ENCODE results near the gene SPSB1.
"Not testable (repeated sequence)": the region's sequence is repeated elsewhere in the genome, so short reads cannot be mapped to it uniquely, and the experiment has no call there.

Gene SPSB1

DNA sequence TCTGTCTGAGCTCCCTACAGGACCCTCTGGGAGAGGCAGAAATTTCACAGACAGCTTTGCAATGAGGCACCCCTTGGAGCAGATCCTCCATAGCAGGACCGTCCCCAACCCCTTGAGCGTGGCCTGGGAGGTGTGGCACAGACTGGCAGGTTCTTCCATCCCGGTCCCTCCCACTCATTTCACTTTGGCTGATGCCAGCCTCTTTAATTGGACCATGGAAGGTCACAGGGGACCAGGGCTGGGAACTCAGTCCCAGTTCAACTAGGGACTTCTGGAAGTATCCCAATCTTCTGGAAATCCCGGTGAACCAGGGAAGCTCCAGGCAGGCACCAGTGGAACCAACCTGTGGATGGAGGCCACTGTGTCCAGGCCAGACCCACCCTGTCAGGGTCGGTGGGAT, 83.7 kb downstream of the SPSB1 start:
- no peaks in the 10 kb centered on the region for H3K9me3 Mint-ChIP-seq
- no peak for ATAC-seq
- no peak overlapping the region for H3K27ac Mint-ChIP-seq
- H3K4me3 Mint-ChIP-seq = no peak overlapping the region
- no peaks in the 10 kb centered on the region for H3K4me1 Mint-ChIP-seq
- H3K27me3 Mint-ChIP-seq = no peaks in the 10 kb centered on the region
- no peaks in the 10 kb centered on the region for H3K36me3 Mint-ChIP-seq

DNA sequence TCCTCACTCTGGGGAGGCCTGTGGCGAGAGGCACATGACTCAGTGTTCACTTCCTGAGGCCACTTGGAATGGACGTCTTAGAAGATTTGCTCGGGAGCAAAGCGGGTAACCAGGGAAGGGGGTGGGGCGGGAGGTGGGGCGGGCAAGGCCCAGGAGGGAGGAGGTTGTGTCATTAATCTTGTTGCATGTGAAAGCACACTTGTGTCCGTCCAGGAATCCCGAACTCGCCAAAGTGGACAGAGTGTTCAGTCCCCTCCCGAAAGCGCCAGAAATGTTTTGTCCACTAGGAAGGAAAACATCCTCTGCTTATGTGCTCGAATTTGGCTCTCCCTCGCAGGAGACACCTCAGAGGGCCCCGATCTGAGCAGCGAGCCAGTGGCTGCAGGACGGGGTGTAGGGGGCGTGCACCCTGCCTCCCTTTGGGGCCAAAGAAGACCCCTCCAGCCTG, 84.2 kb downstream of the SPSB1 start:
- no peak for ATAC-seq
- no peaks in the 10 kb centered on the region for H3K36me3 Mint-ChIP-seq
- H3K4me3 Mint-ChIP-seq = no peak overlapping the region
- H3K9me3 Mint-ChIP-seq = no peaks in the 10 kb centered on the region
- H3K27me3 Mint-ChIP-seq = no peaks in the 10 kb centered on the region
- H3K4me1 Mint-ChIP-seq = no peaks in the 10 kb centered on the region
- no peak overlapping the region for H3K27ac Mint-ChIP-seq

- no peak for ATAC-seq
- Mint-ChIP-seq H3K4me3 (no peak overlapping the region), H3K9me3 (no peaks in the 10 kb centered on the region), H3K27ac (no peak overlapping the region), H3K4me1 (no peaks in the 10 kb centered on the region), H3K27me3 (no peaks in the 10 kb centered on the region), H3K36me3 (no peaks in the 10 kb centered on the region)
Measured at GRCh38 chr1:9378801-9379200, 86.1 kb downstream of the SPSB1 start.

DNA sequence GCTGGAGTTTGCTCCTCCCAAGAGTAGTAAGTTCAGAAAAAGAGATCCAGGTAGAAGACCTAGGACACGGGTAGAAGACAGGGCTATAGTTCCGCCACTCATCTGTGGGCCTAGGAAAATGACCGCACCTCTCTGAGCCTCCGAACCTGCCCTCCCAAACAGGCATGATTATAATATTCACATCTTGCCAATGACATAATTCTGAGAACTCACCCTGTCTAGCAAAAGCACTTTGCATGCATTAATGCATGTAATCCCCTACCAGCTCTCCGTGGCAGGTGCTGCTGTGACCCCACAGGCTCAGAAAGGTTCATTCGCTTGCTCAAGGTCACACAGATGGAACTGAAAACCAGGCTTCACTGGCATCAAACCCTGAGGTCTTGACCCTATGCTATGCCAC, 88.0 kb downstream of the SPSB1 start:
- Mint-ChIP-seq H3K36me3 (no peaks in the 10 kb centered on the region), H3K4me1 (no peaks in the 10 kb centered on the region), H3K9me3 (no peaks in the 10 kb centered on the region), H3K27me3 (peaks cover 4% of the 10 kb centered on the region), H3K27ac (no peak overlapping the region), H3K4me3 (no peak overlapping the region)
- ATAC-seq = no peak

GRCh38 chr1:9382643-9383491, 90.2 kb downstream of the SPSB1 start:
- H3K27me3 Mint-ChIP-seq = peaks cover 26% of the 10 kb centered on the region
- no peaks in the 10 kb centered on the region for H3K36me3 Mint-ChIP-seq
- no peak overlapping the region for H3K27ac Mint-ChIP-seq
- no peak overlapping the region for H3K4me3 Mint-ChIP-seq
- H3K4me1 Mint-ChIP-seq = peaks cover 6% of the 10 kb centered on the region
- no peak for ATAC-seq
- no peaks in the 10 kb centered on the region for H3K9me3 Mint-ChIP-seq

- Mint-ChIP-seq H3K27ac (no peak overlapping the region), H3K36me3 (no peaks in the 10 kb centered on the region), H3K4me1 (peaks cover 6% of the 10 kb centered on the region), H3K4me3 (no peak overlapping the region), H3K27me3 (peaks cover 34% of the 10 kb centered on the region), H3K9me3 (no peaks in the 10 kb centered on the region)
- no peak for ATAC-seq
Measured at GRCh38 chr1:9384128-9384527, 91.4 kb downstream of the SPSB1 start.

- Mint-ChIP-seq H3K27me3 (peaks cover 35% of the 10 kb centered on the region), H3K27ac (no peak overlapping the region), H3K4me1 (peaks cover 8% of the 10 kb centered on the region), H3K36me3 (no peaks in the 10 kb centered on the region), H3K4me3 (no peak overlapping the region), H3K9me3 (no peaks in the 10 kb centered on the region)
- no peak for ATAC-seq
Measured at GRCh38 chr1:9384751-9385245, 92.1 kb downstream of the SPSB1 start.

GRCh38 chr1:9385392-9385791, 92.7 kb downstream of the SPSB1 start:
- not testable (repeated sequence) for H3K36me3 Mint-ChIP-seq, H3K4me1 Mint-ChIP-seq, H3K27ac Mint-ChIP-seq, H3K4me3 Mint-ChIP-seq, H3K9me3 Mint-ChIP-seq, ATAC-seq
- peaks cover 35% of the 10 kb centered on the region for H3K27me3 Mint-ChIP-seq

GRCh38 chr1:9385801-9386573, 93.3 kb downstream of the SPSB1 start:
- Mint-ChIP-seq H3K27ac (no peak overlapping the region), H3K4me1 (peaks cover 10% of the 10 kb centered on the region), H3K4me3 (no peak overlapping the region), H3K36me3 (no peaks in the 10 kb centered on the region), H3K27me3 (peaks cover 35% of the 10 kb centered on the region), H3K9me3 (no peaks in the 10 kb centered on the region)
- ATAC-seq = peak; percentile 65

DNA sequence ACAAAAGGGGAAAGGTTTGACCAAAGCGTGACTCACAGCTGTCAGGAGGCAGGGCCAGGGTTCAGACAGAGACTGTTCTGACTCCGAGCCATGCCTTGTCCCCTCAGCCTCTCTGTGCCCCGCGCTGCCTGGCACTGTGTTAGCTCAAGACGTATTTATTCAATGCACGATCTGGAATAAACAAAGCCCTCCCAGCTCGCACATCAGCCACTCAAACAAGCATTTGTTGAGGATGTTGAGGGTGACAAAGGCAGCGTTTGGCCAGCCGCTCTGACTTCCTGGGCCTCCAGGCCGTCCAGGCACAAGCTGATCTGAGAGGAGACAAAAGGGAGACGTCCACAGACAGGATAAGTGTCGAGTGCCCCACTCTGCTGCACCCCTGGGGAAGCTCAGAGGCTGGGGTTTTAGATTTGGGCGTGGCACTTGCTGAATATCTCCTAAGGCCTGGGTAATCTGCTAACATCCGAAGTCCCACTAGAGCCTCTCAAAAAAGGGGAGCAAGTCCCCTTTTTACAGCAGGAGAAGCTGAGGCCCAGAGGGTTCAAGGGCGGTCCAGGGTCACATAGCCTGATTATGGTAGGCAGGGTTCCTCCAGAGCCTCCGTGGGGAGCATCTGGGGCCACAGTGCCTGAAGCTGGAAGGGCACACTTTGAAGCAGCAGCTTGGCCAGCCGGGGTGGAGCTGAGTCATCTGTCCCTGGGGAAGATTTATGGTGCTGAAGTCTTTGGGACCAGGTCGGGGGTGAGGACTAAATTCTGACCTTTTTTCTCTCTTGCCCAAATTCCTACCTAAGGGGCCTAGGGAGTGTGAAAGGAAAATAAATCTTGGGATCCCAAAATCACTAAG, 95.9 kb downstream of the SPSB1 start:
- H3K4me1 Mint-ChIP-seq = peaks cover 15% of the 10 kb centered on the region
- H3K36me3 Mint-ChIP-seq = no peaks in the 10 kb centered on the region
- peaks cover 42% of the 10 kb centered on the region for H3K27me3 Mint-ChIP-seq
- no peaks in the 10 kb centered on the region for H3K9me3 Mint-ChIP-seq
- H3K4me3 Mint-ChIP-seq = no peak overlapping the region
- peak; percentile 40 for ATAC-seq
- H3K27ac Mint-ChIP-seq = no peak overlapping the region

DNA sequence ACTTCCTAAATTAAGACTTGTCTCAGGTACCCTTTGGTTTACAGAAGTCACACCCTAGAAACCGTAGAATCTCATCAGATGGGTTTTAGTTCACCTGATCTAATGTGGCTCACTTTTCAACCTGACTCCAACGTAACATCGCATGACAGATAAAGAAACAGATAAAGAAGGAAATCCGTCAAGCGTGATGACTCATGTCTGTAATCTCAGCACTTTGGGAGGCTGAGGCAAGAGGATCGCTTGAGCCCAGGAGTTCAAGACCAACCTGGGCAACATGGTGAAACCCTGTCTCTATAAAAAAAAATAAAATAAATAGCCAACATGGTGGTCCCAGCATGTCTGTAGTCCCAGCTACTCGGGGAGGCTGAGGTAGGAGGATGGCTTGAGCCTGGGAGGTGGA, 97.3 kb downstream of the SPSB1 start:
- ATAC-seq = no peak
- Mint-ChIP-seq H3K36me3 (no peaks in the 10 kb centered on the region), H3K4me1 (peaks cover 16% of the 10 kb centered on the region), H3K27ac (no peak overlapping the region), H3K27me3 (peaks cover 46% of the 10 kb centered on the region), H3K4me3 (no peak overlapping the region), H3K9me3 (no peaks in the 10 kb centered on the region)

DNA sequence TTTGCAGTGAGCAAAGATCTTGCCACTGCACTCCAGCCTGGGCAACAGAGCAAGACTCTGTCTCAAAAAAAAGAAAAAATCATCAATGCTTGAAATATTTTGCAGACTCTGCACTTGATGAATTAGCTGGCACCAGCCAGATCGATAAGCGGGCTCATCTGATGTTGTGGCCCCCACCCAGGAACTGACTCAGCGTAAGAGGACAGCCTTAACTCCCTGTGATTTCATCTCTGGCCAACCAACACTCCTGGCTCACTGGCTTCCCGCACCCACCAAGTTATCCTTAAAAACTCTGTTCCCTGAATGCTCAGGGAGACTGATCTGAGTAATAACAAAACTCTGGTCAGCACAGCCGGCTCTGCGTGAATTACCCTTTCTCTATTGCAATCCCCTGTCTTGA, 98.9 kb downstream of the SPSB1 start:
- Mint-ChIP-seq H3K27me3 (peaks cover 40% of the 10 kb centered on the region), H3K27ac (no peak overlapping the region)
- ATAC-seq = no peak

DNA sequence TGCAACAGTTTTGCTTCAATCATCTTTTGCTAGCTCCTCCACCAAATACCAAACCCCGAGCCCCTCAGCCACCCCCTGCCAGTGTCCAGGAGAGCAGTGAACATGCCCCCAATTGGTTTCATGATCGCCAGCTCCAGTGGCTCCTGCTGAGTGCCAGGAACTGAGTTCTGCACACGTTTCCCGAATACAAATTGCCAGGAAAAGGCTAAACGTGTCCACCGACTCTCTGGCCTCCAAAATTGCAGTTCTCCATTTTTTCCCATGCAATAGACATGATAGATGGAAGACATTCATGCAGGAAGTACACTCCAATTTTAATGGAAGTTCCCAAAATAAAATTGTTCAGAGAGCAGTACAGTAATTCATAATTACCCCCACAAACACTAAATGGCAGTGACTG, 101.3 kb downstream of the SPSB1 start:
- peaks cover 4% of the 10 kb centered on the region for H3K9me3 Mint-ChIP-seq
- H3K4me1 Mint-ChIP-seq = peaks cover 10% of the 10 kb centered on the region
- no peak overlapping the region for H3K4me3 Mint-ChIP-seq
- peaks cover 29% of the 10 kb centered on the region for H3K27me3 Mint-ChIP-seq
- no peaks in the 10 kb centered on the region for H3K36me3 Mint-ChIP-seq
- H3K27ac Mint-ChIP-seq = no peak overlapping the region
- ATAC-seq = no peak

More for the DNA sequence above, 98.9 kb downstream of the SPSB1 start:
- Mint-ChIP-seq H3K4me3 (no peak overlapping the region), H3K36me3 (no peaks in the 10 kb centered on the region), H3K4me1 (peaks cover 10% of the 10 kb centered on the region), H3K9me3 (peaks cover 4% of the 10 kb centered on the region)

- H3K27ac Mint-ChIP-seq = no peak overlapping the region
- H3K36me3 Mint-ChIP-seq = no peaks in the 10 kb centered on the region
- no peak overlapping the region for H3K4me3 Mint-ChIP-seq
- H3K9me3 Mint-ChIP-seq = peaks cover 4% of the 10 kb centered on the region
- ATAC-seq = no peak
- H3K27me3 Mint-ChIP-seq = peaks cover 27% of the 10 kb centered on the region
- H3K4me1 Mint-ChIP-seq = peaks cover 6% of the 10 kb centered on the region
Measured at GRCh38 chr1:9395018-9395417, 102.3 kb downstream of the SPSB1 start.

GRCh38 chr1:9397047-9397446, 104.4 kb downstream of the SPSB1 start:
- no peaks in the 10 kb centered on the region for H3K36me3 Mint-ChIP-seq

More at GRCh38 chr1:9397047-9397446, 104.4 kb downstream of the SPSB1 start:
- ATAC-seq = no peak
- Mint-ChIP-seq H3K4me3 (no peak overlapping the region), H3K9me3 (peaks cover 4% of the 10 kb centered on the region), H3K27ac (no peak overlapping the region), H3K4me1 (peaks cover 6% of the 10 kb centered on the region), H3K27me3 (peaks cover 29% of the 10 kb centered on the region)
